ENCODE results near the gene HELZ.

- TF ChIP-seq, protein P1, sequence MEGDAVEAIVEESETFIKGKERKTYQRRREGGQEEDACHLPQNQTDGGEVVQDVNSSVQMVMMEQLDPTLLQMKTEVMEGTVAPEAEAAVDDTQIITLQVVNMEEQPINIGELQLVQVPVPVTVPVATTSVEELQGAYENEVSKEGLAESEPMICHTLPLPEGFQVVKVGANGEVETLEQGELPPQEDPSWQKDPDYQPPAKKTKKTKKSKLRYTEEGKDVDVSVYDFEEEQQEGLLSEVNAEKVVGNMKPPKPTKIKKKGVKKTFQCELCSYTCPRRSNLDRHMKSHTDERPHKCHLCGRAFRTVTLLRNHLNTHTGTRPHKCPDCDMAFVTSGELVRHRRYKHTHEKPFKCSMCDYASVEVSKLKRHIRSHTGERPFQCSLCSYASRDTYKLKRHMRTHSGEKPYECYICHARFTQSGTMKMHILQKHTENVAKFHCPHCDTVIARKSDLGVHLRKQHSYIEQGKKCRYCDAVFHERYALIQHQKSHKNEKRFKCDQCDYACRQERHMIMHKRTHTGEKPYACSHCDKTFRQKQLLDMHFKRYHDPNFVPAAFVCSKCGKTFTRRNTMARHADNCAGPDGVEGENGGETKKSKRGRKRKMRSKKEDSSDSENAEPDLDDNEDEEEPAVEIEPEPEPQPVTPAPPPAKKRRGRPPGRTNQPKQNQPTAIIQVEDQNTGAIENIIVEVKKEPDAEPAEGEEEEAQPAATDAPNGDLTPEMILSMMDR (IDR thresholded peaks at IDR 0.05) = no peak
- TF ChIP-seq EP300 (IDR thresholded peaks at IDR 0.05) (no peak), POLR2A (IDR thresholded peaks at IDR 0.05) (no peak)
These were observed 175.3 kb downstream of the HELZ start for GRCh38 chr17:67069603-67070136.
